Ecto neural progenitor cell (in vitro differentiated cells): Measurements from ENCODE around the gene KCNH5.

Source experiments
- DNase-seq: peaks from one replicate; pipeline ENCODE4 v3.0.0-alpha.2; 2018; ENCODE audit warnings: low spot score

KCNH5 gene

DNA sequence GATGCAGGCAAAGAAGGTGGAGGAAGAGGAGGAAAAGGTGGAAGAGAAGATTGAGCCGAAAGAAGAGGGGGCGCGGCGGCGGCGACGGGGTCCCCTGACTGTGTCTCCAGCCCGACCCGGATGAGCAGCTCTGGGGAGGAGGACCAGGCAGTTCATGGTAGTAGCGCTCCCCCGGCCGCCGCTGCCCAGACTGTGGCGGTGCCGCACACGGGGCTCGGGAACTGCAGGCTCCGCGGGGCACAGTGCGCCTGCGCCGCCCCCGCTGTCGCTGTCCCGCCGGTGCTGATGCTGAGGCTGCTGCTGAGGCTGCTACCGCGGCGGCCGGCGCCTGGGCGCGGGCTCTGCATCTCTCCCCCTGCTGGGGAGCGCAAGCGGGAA lies at the start of gene KCNH5:
TSS of gene KCNH5 (minus strand) at position 225 of the 378 bp plus-strand sequence. CDS start 272 bp downstream, outside the sequence.
- no peak for DNase-seq

DNA sequence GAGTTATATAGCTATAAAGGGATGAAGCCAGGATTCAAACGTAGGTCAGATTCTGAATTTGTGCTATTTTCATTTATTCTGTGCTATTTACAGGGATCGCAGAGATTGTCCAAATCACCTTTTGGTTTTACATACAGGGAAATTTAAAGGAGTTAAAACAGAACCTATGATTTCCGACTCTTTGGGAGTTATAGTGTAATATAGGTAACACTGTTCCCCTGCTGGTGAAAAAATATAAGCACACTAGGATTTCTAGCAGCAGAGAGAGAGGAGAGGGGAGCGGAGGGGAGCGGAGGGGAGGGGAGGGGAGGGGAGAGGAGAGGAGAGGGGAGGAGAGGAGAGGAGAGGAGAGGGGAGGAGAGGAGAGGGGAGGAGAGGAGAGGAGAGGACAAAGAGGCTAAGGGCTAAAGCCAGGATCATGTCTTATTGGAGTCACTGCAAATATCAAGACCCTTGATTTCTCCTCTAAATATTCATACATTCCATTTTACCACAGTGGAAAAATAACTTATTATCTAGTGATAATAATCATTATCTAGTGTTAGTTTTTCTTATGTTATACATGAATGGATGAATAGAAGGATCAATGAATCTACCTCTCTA lies 46.2 kb upstream of the KCNH5 start:
- DNase-seq = no peak

DNA sequence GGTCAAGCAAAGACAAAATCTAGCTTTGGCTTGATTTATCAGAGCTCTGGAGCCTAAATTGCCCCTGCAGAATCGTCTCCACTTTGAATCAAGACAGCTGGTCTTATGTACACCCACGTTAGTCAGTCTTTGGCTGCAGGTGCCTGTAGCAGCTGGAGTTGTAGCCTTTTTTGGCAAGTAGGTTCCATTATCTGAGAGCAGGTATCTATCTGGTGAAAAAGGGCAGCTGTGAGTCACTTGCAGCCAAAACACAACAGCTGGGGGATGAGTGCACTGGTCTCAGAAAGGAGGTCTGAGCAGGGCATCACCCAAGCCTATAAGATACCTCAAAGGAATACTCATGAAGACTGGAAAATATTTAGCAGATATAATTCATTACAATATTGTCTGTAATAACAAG lies 43.6 kb upstream of the KCNH5 start:
- no peak for DNase-seq

- DNase-seq = no peak
These were observed 33.3 kb upstream of the KCNH5 start for GRCh38 chr14:63078569-63078968.

DNA sequence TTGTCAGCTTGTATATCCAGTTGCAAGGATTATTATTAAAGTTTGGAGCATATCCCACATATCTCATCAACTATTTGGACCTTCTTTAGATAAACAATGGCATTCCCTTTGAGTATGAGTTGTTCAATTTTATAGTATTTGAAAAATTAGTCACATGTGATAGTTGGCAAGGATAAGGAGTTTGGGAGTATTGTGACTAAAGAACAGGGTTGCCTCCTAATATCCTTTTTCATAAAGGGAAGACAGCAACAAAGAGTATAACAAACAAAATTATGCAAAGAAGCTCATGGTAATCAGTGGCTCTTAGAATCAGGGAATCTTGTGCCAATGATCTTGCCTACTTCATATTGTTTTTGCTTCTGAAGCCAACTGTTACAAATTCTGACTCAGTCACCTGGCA lies 31.2 kb upstream of the KCNH5 start:
- DNase-seq = no peak

DNA sequence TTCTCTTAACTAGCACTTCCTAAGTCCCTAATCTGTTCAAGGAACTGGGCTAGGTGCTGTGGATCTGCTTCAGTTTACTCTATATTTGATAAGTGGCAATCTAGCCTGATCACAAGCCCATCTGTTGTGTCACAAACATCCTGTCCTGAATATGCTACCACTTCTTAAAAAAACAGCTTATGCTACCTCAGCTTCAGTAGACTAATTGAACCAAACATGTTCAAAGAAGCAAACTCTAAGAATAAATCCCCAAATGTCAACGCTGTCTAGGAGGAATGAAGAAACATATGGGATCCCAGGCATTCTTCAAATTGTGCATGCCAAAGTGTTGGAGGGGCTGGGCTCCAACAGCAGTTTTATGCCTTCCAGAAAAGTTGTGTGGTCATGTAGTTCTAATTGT lies 10.4 kb upstream of the KCNH5 start:
- no peak for DNase-seq

GRCh38 chr14:63051992-63052391 lies 6.7 kb upstream of the KCNH5 start:
- no peak for DNase-seq

DNA sequence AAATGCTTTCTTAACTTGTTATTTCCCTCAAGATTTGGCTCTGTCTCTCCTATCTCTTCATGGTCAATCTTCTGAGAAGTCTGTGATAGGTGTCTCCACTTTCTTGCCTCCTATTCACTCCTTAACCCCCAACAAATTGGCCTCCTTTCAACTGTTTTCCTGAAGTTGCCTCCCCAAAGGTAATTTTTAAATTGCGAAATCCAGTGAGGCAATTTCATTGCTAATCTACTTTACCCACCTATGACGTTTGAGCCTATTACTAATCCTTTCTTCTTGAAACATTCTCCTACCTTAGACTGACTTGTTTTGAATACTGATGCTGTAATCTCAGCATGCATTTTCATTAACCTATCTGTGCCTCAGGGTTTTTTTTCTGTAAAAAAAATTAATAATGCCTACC lies 6.0 kb upstream of the KCNH5 start:
- DNase-seq = no peak

GRCh38 chr14:63050694-63051093 lies 5.4 kb upstream of the KCNH5 start:
- DNase-seq = no peak

GRCh38 chr14:63046339-63047268 lies 1.3 kb upstream of the KCNH5 start:
- peak; percentile 56 for DNase-seq

DNA sequence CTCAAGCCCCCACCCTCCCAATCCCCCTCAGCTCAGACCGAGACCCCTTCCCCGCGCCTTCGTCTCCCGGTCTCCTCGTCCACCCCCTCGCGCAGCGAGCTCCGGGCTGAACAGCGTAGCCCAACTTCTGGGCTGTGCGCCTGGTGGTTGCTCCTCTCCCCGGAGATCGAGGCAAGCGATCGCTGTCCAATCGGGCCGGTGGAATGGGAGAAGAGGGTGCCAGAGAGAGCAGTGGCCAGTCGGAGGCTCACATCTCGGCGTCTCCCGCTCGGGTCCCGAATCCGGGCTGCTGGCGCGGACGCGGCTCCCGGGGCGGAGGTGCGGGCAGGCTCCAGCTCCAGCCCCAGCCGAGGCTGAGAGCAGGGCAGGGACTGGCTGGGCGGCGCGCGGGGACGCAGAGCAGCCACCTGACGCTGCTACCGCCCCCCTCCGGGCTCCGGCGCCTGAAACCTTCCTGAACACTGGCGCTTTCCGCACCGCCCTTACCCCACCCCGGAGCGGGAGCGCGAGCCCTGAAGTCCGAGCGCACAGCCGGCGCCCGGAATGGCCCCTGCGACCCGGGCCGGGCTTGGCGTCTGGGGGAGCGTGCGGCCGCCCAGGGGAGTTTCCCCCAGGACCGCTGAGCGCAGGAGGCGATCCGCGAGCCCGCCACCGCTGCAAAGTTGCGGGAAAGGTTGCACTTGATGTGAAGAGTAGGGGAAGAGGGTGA lies 508 bp upstream of the KCNH5 start:
- peak; percentile 93 for DNase-seq

- no peak for DNase-seq
These were observed 5.4 kb downstream of the KCNH5 start for GRCh38 chr14:63039866-63040265.

- DNase-seq = no peak
These were observed 12.6 kb downstream of the KCNH5 start for GRCh38 chr14:63032641-63033040.

GRCh38 chr14:63032076-63032475 lies 13.2 kb downstream of the KCNH5 start:
- no peak for DNase-seq

DNA sequence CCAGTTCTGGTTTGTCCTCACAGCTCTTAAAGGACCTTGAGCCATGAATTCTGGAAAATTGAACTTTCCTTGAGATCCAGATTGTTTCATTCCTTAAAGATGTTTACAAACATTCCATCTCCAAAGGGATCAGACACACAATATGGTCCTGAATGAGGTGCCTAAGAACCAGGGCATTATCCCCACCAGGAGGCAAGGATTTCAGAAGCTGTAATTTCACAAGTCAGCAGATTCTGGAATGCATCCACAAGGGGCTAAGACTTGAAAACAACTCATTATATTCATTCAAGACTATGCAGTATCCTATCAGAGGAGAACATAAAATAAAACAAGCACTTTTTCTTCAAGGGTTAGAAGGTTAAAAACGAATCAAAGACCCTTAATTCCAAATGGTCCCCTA lies 15.1 kb downstream of the KCNH5 start:
- DNase-seq = no peak

- DNase-seq = no peak
These were observed 17.5 kb downstream of the KCNH5 start for GRCh38 chr14:63027719-63028118.

DNA sequence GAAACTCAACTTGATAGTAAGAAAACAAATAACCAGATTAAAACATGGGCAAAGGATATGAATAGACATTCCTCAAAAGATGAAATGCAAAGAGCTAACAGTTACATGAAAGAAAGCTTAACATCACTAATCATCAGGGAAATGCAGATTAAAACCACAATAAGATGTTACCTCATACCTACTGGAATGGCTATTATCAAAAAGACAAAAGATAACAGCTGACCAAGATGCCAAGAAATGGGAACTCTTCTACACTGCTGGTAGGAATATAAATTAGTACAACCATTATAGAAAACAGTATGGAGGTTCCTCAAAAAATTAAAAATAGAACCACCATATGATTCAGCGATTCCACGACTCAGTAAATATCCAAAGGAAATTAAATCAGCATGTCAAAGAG lies 18.8 kb downstream of the KCNH5 start:
- no peak for DNase-seq

DNA sequence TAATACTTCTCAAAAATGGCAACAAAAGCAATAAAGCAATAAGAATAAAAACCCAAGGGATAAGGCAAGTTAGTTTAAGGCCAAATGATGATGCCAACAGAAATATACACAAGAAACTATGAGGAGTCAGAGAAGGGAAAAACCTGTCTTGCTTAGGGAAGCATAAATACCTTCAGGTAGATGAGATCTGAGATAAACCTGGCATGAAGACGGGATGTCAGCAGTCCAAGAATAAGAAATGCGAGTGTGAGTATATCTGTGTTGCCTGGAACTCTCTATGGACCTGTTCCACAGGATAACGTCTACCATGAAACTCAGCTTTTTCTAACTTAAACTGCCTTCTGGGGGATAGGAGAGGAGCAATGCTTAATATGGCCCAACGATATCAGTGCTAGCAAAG lies 30.6 kb downstream of the KCNH5 start:
- no peak for DNase-seq

DNA sequence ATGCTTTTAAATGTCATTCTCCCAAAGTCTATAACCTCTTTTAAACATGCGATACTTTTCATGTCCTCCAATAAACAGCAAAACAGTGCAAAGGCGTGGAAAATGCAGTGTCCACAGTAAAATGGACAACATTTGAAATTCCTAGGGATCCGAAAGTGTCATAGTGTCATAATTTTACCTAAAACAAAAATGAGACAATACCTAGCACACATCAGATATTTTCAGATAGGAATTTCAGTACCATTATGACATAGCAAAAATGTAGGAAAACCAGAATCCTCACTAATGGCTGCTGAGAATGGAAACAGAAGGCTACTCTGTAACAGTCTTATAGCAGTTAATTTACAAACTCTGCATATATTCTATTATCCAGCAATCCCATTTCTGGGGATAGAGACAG lies 33.1 kb downstream of the KCNH5 start:
- DNase-seq = no peak

DNA sequence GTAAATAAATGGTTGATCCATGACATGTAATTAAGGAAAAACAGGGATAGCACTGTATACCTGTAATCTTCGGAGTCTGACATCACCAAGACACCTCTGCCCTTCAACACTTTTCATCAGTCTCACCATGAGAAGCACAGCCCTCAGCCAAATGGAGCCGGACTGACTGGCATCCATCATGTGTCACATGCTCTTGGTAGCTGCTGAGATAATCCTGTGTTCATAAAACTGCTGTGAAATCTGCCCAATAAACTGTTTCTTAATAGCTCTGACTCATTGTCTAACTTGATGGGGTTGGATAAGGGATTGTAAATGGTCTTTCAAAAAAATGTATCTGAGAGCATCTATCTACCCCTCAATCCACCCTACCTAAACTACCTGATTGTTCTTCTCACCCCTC lies 33.6 kb downstream of the KCNH5 start:
- no peak for DNase-seq

GRCh38 chr14:63009495-63009894 lies 35.8 kb downstream of the KCNH5 start:
- no peak for DNase-seq

- DNase-seq = no peak
These were observed 38.7 kb downstream of the KCNH5 start for GRCh38 chr14:63006531-63006930.

DNA sequence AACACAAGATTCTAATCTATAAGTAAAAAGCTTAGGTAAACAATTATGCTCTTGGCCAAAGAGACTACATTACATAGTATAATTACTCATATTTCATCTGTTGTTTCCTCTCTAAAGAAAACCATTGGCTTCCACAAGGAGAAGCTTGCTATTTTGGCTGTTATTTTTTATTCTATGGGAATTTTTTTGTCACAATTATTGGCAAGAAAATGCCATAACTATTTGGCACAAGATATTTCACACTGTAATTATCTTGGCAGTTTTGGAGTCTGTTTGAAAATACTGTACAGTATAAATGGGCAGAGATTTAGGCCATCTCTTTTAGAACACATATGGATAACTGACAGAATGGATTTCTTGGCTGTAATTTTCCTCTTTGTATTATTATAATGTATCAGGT lies 51.2 kb downstream of the KCNH5 start:
- DNase-seq = no peak
